IPS-15b (cell line): ENCODE measurements around the gene FOXC2.

ENCODE experiments used
- H3K27me3 ChIP-seq: one replicate; pipeline ENCODE4 v1.6.1; 2013; ENCODE audit warnings: low read length; ENCODE audit not compliant: control insufficient read depth, insufficient read depth
- H3K36me3 ChIP-seq: one replicate; pipeline ENCODE4 v1.6.1; 2013; ENCODE audit warnings: low read length; ENCODE audit not compliant: control insufficient read depth, insufficient read depth
- H3K4me1 ChIP-seq: one replicate; pipeline ENCODE4 v1.6.1; 2013; ENCODE audit warnings: mild to moderate bottlenecking, low read length; ENCODE audit not compliant: control insufficient read depth, insufficient read depth
- H3K4me3 ChIP-seq: one replicate; pipeline ENCODE4 v1.5.1; 2013; ENCODE audit warnings: low read depth, low read length
- H3K9ac ChIP-seq: one replicate; pipeline ENCODE4 v1.6.1; 2013; ENCODE audit warnings: low read depth, mild to moderate bottlenecking, low read length
- H3K9me3 ChIP-seq: one replicate; pipeline ENCODE4 v1.6.1; 2013; ENCODE audit warnings: mild to moderate bottlenecking, low read length; ENCODE audit not compliant: control insufficient read depth, insufficient read depth

FOXC2 gene

DNA sequence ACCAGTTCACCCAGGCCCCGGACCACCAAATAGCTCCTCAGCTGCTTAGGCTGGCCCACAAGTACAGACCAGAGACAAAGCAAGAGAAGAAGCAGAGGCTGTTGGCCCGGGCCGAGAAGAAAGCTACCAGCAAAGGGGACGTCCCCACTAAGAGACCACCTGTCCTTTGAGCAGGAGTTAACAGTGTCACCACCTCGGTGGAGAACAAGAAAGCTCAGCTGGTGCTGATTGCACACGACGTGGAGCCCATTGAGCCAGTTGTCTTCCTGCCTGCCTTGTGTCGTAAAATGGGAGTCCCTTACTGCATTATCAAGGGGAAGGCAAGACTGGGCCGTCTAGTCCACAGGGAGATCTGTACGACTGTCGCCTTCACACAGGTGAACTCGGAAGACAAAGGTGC is 40.9 kb upstream of the FOXC2 start:
- Histone ChIP-seq H3K9ac (no peak overlapping the region), H3K4me1 (no peaks in the 10 kb centered on the region), H3K4me3 (no peak overlapping the region), H3K36me3 (no peaks in the 10 kb centered on the region), H3K27me3 (peaks cover 3% of the 10 kb centered on the region), H3K9me3 (no peaks in the 10 kb centered on the region)

DNA sequence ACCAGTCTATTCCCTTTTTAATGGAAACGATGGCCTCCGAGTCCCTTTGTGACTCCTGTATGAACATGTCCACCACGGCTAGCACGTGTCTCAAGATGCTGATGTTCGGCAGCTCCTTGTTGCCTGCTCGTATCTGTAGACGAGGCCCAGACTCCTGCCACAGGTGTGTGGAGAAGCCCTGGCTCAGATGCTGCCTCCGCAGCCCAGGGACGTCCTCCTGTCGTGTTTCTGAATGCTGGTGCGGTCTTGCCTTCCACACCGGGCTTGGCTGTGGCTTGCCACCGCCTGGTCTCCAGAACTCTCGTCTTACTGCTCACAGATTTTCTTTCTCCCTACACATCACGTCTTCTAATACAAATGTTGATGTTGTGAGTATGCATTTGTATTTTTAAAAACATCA is 39.3 kb upstream of the FOXC2 start:
- no peaks in the 10 kb centered on the region for H3K9me3 ChIP-seq
- no peaks in the 10 kb centered on the region for H3K4me1 ChIP-seq
- H3K9ac ChIP-seq = no peak overlapping the region
- H3K27me3 ChIP-seq = no peaks in the 10 kb centered on the region
- H3K36me3 ChIP-seq = no peaks in the 10 kb centered on the region
- H3K4me3 ChIP-seq = no peak overlapping the region

DNA sequence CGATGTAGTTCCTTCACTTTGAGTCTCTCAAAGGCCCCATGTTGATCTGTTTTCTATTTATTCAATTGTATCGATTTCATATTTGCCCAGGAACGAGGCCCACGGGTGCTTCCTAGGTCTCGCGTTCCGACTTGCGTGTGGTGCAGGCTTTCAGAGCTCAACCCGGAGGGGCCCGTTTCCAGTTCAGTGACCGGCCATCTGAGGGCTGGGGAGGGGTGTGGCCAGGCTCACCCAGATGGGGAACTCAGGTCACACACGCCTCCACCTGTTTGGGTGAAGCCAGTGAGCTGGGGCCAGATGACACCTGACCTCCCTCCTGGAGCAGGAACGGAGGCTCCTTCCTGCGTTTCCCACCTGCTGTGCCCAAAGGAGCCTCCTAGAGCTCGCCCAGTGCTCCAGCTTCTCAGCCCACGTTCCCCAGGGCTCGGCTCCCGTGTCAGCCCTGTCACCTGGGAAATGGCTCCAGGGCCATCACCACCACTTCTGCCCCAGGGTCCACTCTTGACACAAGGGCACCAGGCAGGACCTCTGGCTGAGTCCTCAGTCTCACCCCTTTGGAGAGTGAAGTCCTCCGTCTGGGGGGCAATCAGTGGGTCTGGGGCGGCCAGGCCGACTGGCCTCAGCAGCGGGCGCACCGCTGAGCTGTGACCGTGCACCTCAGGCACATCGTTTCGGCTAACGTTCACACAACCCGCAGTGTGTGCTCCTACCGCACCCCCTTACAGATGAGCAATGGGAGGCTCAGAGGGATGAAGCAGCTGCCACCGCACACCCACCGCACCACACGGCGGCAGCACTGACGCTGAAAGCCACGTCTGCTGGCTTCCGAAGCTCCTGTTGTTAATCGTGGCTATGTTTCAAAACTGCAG is 38.3 kb upstream of the FOXC2 start:
- Histone ChIP-seq H3K9ac (no peak overlapping the region), H3K9me3 (no peaks in the 10 kb centered on the region), H3K4me1 (no peaks in the 10 kb centered on the region), H3K27me3 (no peaks in the 10 kb centered on the region), H3K4me3 (no peak overlapping the region), H3K36me3 (no peaks in the 10 kb centered on the region)

DNA sequence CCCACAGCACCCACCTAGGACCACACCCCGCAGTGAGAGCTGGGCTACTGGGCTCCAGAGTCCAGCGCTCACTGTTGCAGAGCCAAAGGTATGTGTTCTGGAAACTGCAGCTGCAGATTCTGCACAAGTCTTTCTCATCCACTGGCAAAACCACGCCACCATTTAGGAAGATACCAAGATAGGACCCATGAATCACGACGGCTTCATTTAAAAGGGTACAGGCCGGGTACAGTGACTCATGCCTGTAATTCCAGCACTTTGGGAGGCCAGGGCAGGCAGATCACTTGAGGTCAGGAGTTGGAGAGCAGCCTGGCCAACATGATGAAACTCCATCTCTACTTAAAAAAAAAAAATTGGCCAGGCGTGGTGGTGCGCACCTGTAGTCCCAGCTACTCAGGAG is 37.5 kb upstream of the FOXC2 start:
- H3K9ac ChIP-seq = no peak overlapping the region
- H3K36me3 ChIP-seq = no peaks in the 10 kb centered on the region
- H3K27me3 ChIP-seq = no peaks in the 10 kb centered on the region
- H3K4me3 ChIP-seq = no peak overlapping the region
- H3K4me1 ChIP-seq = no peaks in the 10 kb centered on the region
- no peaks in the 10 kb centered on the region for H3K9me3 ChIP-seq

DNA sequence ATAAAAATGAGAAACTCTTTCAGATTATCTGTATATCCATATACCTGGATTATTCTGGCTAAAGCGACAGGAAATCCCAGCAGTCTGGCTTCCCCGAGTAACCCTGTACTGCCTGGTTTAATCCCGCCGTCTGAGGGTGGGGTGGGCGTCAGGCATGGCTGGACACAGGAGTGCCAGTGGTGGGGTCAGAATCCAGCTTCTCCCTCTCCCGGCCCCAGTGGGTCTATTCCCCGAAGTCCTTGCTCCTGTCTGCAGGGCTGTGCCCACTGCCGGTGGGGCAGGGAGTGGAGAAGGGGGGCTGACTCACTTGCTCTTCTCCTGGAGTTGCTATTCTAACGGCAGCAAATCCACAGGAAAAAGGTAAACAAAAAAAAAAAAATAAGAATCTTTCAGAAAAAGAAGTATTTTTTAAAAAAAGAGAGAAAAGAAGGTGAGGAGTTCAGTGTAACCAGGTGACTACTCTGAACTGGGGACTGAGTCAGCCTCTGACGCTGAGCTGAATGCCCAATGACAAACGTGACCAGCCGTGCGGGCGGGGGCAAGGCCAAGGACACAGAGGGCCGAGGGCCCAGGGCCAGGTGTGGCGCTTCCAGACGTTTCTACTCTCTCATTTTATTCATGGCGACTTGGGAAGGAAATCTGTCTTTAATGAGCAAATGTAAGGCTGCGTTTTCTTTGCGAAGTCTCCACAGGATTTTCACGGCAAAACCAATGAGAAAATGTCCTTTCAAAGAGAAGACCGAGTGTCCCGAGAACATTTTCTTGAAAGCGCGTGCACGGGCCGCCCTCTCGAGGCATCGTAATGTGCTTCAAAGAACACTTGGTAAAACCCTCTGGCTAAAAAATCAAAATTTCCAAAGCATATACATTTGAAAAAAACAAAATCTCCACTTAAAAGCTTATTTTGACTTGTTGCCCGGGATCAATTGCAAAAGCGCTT is 36.1 kb upstream of the FOXC2 start:
- no peaks in the 10 kb centered on the region for H3K27me3 ChIP-seq
- no peaks in the 10 kb centered on the region for H3K9me3 ChIP-seq
- no peak overlapping the region for H3K9ac ChIP-seq
- H3K36me3 ChIP-seq = no peaks in the 10 kb centered on the region
- H3K4me3 ChIP-seq = no peak overlapping the region
- H3K4me1 ChIP-seq = no peaks in the 10 kb centered on the region

DNA sequence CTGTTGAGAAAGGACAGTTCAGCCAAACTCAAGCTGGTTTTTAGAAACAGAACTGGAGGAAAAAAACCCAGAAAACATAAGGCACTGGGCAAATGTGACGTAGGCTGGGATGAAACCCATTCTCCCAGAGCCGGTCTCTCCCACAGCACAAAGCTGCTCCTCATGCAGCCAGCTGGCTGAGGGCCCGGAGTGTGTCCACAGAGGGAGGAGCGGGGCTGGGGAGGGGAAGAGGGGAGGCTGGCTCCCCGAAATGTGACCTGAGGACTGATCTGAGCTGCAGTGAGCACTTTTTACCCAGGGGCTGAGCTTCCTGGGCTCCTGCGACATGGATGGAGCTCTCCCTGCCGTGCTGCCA is 35.5 kb upstream of the FOXC2 start:
- Histone ChIP-seq H3K4me1 (no peaks in the 10 kb centered on the region), H3K4me3 (no peak overlapping the region), H3K27me3 (no peaks in the 10 kb centered on the region), H3K9me3 (no peaks in the 10 kb centered on the region), H3K9ac (no peak overlapping the region), H3K36me3 (no peaks in the 10 kb centered on the region)

DNA sequence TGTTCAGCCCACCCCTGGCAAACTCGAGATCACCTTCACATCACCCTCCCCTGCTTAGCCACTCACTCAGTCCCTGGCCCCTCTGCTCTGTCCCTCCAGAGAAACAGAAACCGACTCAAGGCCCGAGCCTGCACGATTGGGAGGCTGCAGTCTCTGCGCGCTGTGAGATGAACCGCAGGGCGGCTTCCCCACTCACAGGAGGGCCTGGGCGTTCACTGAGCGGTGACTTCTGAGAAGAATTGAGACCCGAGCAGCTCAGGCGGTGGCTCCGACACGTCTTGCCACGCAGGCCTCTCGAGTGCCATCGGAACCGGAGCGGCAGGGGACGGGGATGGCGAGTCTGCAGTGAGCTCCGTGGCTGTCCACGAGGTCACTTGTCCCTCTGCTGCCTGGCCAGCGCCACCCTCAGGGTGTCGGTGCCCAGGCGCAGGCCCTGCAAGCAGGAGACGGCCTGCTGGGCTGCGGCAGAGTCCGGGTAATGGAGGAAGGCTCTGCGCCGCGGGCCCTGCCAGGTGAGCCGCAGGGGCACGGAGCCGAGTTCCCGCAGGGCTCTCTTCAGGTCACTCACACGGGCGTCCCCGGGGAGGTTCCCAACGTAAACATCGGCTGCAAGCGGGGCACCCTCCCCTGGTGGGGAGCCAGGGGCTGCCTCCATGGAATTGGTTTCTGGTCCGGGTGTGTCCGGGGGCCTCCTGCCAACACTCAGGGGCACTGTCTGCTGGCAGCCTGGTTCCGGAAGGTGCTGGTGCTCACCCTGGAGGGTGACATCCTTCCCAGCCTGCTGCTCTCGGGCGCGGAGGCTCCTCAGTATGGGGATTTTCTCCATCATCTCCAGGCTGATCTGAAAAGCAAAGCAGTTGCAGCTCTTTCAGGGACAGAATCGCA is 34.7 kb upstream of the FOXC2 start:
- H3K9me3 ChIP-seq = no peaks in the 10 kb centered on the region
- no peaks in the 10 kb centered on the region for H3K27me3 ChIP-seq
- no peaks in the 10 kb centered on the region for H3K36me3 ChIP-seq
- no peaks in the 10 kb centered on the region for H3K4me1 ChIP-seq
- H3K4me3 ChIP-seq = no peak overlapping the region
- no peak overlapping the region for H3K9ac ChIP-seq

DNA sequence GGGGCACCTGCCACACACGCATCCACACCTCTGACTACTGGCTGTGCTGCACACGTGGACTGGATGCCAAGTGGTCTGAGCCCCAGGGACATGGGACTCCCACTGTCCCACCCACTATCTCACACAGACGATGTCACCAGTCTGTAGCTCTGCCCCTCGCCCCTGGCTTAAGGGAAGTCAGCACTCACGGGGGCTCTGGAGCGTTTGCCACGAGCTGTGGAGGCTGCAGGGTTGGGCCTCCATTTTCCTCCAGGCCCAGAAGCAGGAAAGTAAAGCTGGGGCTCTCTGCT is 34.2 kb upstream of the FOXC2 start:
- Histone ChIP-seq H3K9ac (no peak overlapping the region), H3K36me3 (no peaks in the 10 kb centered on the region), H3K9me3 (no peaks in the 10 kb centered on the region), H3K27me3 (no peaks in the 10 kb centered on the region), H3K4me3 (no peak overlapping the region), H3K4me1 (no peaks in the 10 kb centered on the region)

DNA sequence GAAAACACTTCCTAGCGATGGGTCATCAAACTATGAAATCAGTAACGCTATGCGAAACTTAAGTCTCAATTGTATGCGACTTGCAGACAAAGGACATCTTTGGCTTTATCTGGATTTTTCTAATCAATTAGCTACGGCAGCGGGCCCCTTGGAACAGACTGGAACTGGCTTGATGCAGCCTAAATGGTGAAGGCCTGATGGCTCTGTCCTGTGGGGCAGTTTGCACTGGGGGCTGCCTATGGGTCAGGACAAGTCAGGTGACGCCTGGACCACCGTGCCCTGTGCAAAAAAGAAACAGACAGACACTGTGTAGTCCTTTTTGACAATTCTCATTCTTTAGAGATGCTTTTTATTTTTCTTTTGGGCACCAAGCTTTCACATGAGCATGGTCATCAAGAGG is 33.6 kb upstream of the FOXC2 start:
- no peaks in the 10 kb centered on the region for H3K4me1 ChIP-seq
- H3K9ac ChIP-seq = no peak overlapping the region
- H3K9me3 ChIP-seq = no peaks in the 10 kb centered on the region
- no peaks in the 10 kb centered on the region for H3K27me3 ChIP-seq
- peaks cover 3% of the 10 kb centered on the region for H3K36me3 ChIP-seq
- H3K4me3 ChIP-seq = no peak overlapping the region

DNA sequence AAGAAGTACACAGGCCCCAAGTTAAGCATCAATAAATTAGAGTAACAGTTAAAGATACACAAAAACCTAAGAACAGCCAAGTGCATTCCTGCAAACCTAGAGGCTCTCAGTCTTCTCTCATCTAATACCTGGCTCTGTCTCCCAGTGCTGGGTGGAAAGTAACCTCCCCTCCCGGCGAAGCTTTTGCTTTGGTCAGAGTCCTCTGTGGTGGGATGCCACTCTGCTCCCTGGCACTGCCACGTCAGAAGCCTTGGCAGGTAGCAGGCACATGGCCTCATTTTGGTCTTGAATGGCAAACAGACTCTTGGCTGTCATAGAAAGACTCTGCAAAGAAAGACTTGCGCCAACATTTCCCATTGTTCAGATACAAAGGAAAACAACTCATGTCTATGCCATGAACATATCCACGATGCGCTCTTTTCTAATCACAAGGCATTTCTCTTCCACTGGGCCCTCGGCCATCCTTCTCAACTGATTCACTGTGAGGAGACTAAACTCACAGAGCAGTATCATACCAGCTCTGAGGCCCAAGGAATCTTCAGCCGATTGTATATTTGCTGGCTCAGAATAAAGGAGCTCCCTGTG is 32.8 kb upstream of the FOXC2 start:
- Histone ChIP-seq H3K9me3 (no peaks in the 10 kb centered on the region), H3K4me1 (no peaks in the 10 kb centered on the region), H3K9ac (no peak overlapping the region), H3K4me3 (no peak overlapping the region), H3K27me3 (no peaks in the 10 kb centered on the region), H3K36me3 (peaks cover 8% of the 10 kb centered on the region)
